Endothelial cell of umbilical vein (primary cell): ENCODE measurements around the gene ELMO1. TPM values are rescaled to one million over a fixed set of nuclear protein-coding genes. Genes with fewer than 3 reads are reported as not detected.

Experiments used
- BruUV-seq: library from RNA; stranded (reverse); fragments of 400-500 nt; replicated peaks from 2 replicates; lab custom pipeline; 2021; lab: Mats Ljungman, UMichigan
- CTCF ChIA-PET: fragments of 300-600, 350-600 bp; sonication (Branson Sonifier 250); formaldehyde crosslinking; loops from one replicate; lab custom pipeline; 2021; ENCODE audit warnings: antibody characterized with exemption, inconsistent platforms; lab: Charles Lee
- POLR2A ChIA-PET: fragments of 300-600, 350-600 bp; sonication (Branson Sonifier 250); formaldehyde crosslinking; loops from one replicate; lab custom pipeline; 2021; ENCODE audit warnings: antibody characterized with exemption, inconsistent platforms; lab: Charles Lee
- DNase-seq: peaks from one replicate; pipeline ENCODE4 v3.0.0-alpha.2; 2011; ENCODE audit warnings: low read depth, low spot score
- FAIRE-seq: peaks from 2 replicates; lab custom pipeline; 2011; peaks lifted over from hg19 to GRCh38; lab: Jason Lieb, UNC
- H2AFZ ChIP-seq: 2 replicates; pipeline ENCODE4 v1.6.0; 2012; ENCODE audit warnings: low read depth, low read length, control low read depth, inconsistent platforms
- H3K27ac ChIP-seq: 2 replicates; pipeline ENCODE4 v1.5.1; 2011; ENCODE audit warnings: low read depth, mild to moderate bottlenecking, control low read depth, low read length, moderate library complexity; ENCODE audit not compliant: insufficient read depth
- H3K27me3 ChIP-seq, 2 experiments: 2 replicates each; pipeline versions ENCODE4 v1.6.0 to v1.6.1; 2011; ENCODE audit warnings: low read length in 2 of 2, mixed read lengths in 1 of 2; ENCODE audit not compliant: control insufficient read depth in 2 of 2, insufficient read depth in 2 of 2
- H3K36me3 ChIP-seq, 2 experiments: 2 replicates in 1 of 2; 3 replicates in 1 of 2; pipeline ENCODE4 v1.5.1; 2011; ENCODE audit warnings: low read length in 2 of 2, mild to moderate bottlenecking in 1 of 2, moderate library complexity in 1 of 2; ENCODE audit not compliant: control insufficient read depth in 2 of 2, insufficient read depth in 2 of 2; ENCODE audit errors: extremely low read depth in 1 of 2
- H3K4me1 ChIP-seq: 3 replicates; pipeline ENCODE4 v1.5.1; 2011; ENCODE audit warnings: mild to moderate bottlenecking, low read length; ENCODE audit not compliant: control insufficient read depth, insufficient read depth; ENCODE audit errors: extremely low read depth
- H3K4me2 ChIP-seq: 2 replicates; pipeline ENCODE4 v1.6.1; 2011; ENCODE audit warnings: low read length, control low read depth, mixed read lengths; ENCODE audit not compliant: insufficient read depth
- H3K4me3 ChIP-seq, 3 experiments: fragments of 200-600 bp in 1 of 3; sonication (generic), shearing (Covaris generic) in 1 of 3; replicated peaks in 1 of 3; 2 replicates each; pipeline ENCODE4 v1.5.1; 2011 to 2016; ENCODE audit warnings: control low read depth in 3 of 3, low read length in 3 of 3, mild to moderate bottlenecking in 2 of 3, inconsistent platforms in 1 of 3, low read depth in 1 of 3, moderate library complexity in 1 of 3; ENCODE audit not compliant: insufficient read depth in 1 of 3
- H3K79me2 ChIP-seq: 2 replicates; pipeline ENCODE4 v1.6.0; 2012; ENCODE audit warnings: low read length, inconsistent platforms; ENCODE audit not compliant: control insufficient read depth, insufficient read depth
- H3K9ac ChIP-seq: replicated peaks from 2 replicates; pipeline ENCODE3; 2011; ENCODE audit warnings: low read length, control low read depth; ENCODE audit not compliant: insufficient read depth; ENCODE audit errors: extremely low read depth
- H3K9me1 ChIP-seq: replicated peaks from 3 replicates; pipeline ENCODE4 v1.6.0; 2011; ENCODE audit warnings: mild to moderate bottlenecking, low read length; ENCODE audit not compliant: control insufficient read depth, insufficient read depth; ENCODE audit errors: extremely low read depth
- H3K9me3 ChIP-seq: replicated peaks from 2 replicates; pipeline ENCODE4 v1.5.1; 2012; ENCODE audit warnings: low read length, inconsistent platforms; ENCODE audit not compliant: control insufficient read depth, insufficient read depth
- H4K20me1 ChIP-seq: replicated peaks from 2 replicates; pipeline ENCODE3; 2011; ENCODE audit warnings: mild to moderate bottlenecking, low read length; ENCODE audit not compliant: control insufficient read depth, insufficient read depth; ENCODE audit errors: extremely low read depth
- CTCF ChIP-seq, 2 donors: IDR thresholded peaks; 1 replicate in 1 of 2; 2 replicates in 1 of 2; pipeline ENCODE4 v1.5.1; 2011; ENCODE audit warnings: low read length in 2 of 2, mild to moderate bottlenecking in 2 of 2, moderate library complexity in 2 of 2, control low read depth in 1 of 2, inconsistent platforms in 1 of 2, low read depth in 1 of 2; ENCODE audit not compliant: insufficient read depth in 1 of 2; ENCODE audit errors: extremely low read depth in 1 of 2
- EZH2 ChIP-seq: IDR thresholded peaks from 2 replicates; pipeline ENCODE4 v1.6.1; 2012; ENCODE audit warnings: borderline replicate concordance, low read depth, mild to moderate bottlenecking, moderate library complexity, low read length, inconsistent platforms; ENCODE audit not compliant: severe bottlenecking
- FOS ChIP-seq: IDR thresholded peaks from 2 replicates; pipeline ENCODE4 v1.6.1; 2011; ENCODE audit warnings: mild to moderate bottlenecking, low read length, moderate library complexity, borderline replicate concordance; ENCODE audit not compliant: insufficient read depth
- GATA2 ChIP-seq: IDR thresholded peaks from 2 replicates; pipeline ENCODE4 v1.7.0; 2011; ENCODE audit warnings: low read depth, mild to moderate bottlenecking, moderate library complexity, mixed read lengths, low read length; ENCODE audit not compliant: insufficient read length, insufficient read depth
- JUN ChIP-seq: IDR thresholded peaks from 2 replicates; pipeline ENCODE4 v1.6.1; 2011; ENCODE audit warnings: borderline replicate concordance, low read depth; ENCODE audit not compliant: insufficient read length, insufficient read depth
- MAX ChIP-seq: IDR thresholded peaks from 2 replicates; pipeline ENCODE4 v1.6.1; 2011; ENCODE audit not compliant: insufficient read depth, insufficient read length
- MYC ChIP-seq: IDR thresholded peaks from one replicate; pipeline ENCODE4 v1.6.1; 2011; ENCODE audit warnings: mild to moderate bottlenecking, low read depth, low read length
- POLR2A ChIP-seq: IDR thresholded peaks from 2 replicates; pipeline ENCODE4 v1.6.1; 2012; ENCODE audit warnings: low read depth, mild to moderate bottlenecking, control low read depth, low read length
- POLR2AphosphoS5 ChIP-seq: IDR thresholded peaks from 2 replicates; pipeline ENCODE4 v1.6.1; 2012; ENCODE audit warnings: low read depth, mild to moderate bottlenecking, control low read depth, low read length, moderate library complexity; ENCODE audit not compliant: insufficient read depth
- dilution Hi-C: fragments of 300-500 bp; cut with MboI; formaldehyde crosslinking; loops from one replicate; pipeline ENCODE4 v1.15.0; 2019; ENCODE audit warnings: low sequenced_read_pairs; ENCODE audit not compliant: extremely low pct_ligation_motif_present
- intact Hi-C: fragments of 100-400 bp; cut with micrococcal nuclease; formaldehyde crosslinking; loops from one replicate; pipeline ENCODE4 v1.10.0; 2022
- polyA plus RNA-seq, 4 experiments: library from polyadenylated mRNA; depleted of rRNA in 3 of 4; stranded (reverse) in 3 of 4; unstranded in 1 of 4; fragments of >200 nt; gene quantifications; 2 replicates each; pipeline versions ENCODE4 v1.2.1 to v1.2.3, GENCODE V29; 2011 to 2012; ENCODE audit warnings: missing spikeins in 1 of 4
- total RNA-seq: library from RNA; stranded (reverse); gene quantifications from 2 replicates; pipeline ENCODE4 v1.2.3, GENCODE V29; 2021

ELMO1 gene
- total and polyA plus RNA-seq, 2 donors (not counting 3 experiments of a cell fraction or from before 2014, with no cell fraction given): 17.0 to 30.6 TPM

GRCh38 chr7:37193087-37193774, 255.4 kb downstream of the ELMO1 start:
- Histone ChIP-seq H4K20me1 (no peaks in the 10 kb centered on the region), H3K27me3 (no peaks in the 10 kb centered on the region), H2AFZ (no peak overlapping the region), H3K27ac (peak overlapping the region; percentile 5), H3K36me3 (no peaks in the 10 kb centered on the region), H3K9me3 (no peaks in the 10 kb centered on the region), H3K9ac (no peak overlapping the region), H3K4me1 (no peaks in the 10 kb centered on the region), H3K9me1 (no peaks in the 10 kb centered on the region), H3K79me2 (no peaks in the 10 kb centered on the region), H3K4me3 (no peak overlapping the region), H3K4me2 (peak overlapping the region; percentile 38)
- BruUV-seq: no TSS peak
- TF ChIP-seq POLR2AphosphoS5: no peak
- TF ChIP-seq EZH2: no peak
- no peak for TF ChIP-seq FOS
- no peak for TF ChIP-seq JUN
- no peak for TF ChIP-seq POLR2A
- TF ChIP-seq MAX: no peak
- no peak for TF ChIP-seq GATA2
- TF ChIP-seq CTCF (IDR thresholded peaks at IDR 0.05; ENCODE audit: extremely low read depth in 1 of 2, insufficient read depth in 1 of 2, low read depth in 1 of 2, low read length in 2 of 2): no peak
- TF ChIP-seq MYC: no peak
- POLR2A ChIA-PET: no interaction called here
- FAIRE-seq: no peak
- intact Hi-C loops: no loop called here
- dilution Hi-C loops: loop anchor here (25.0 kb wide), 1 partner anchor 206 kb away; no protein-coding TSS in a partner anchor
- peak; percentile 56 for DNase-seq
- CTCF ChIA-PET: interaction anchor here (1.1 to 2.4 kb wide), 5 partner anchors 10 to 705 kb away, joined by 3 to 10 read pairs (median 8); no protein-coding TSS in a partner anchor
